B cell (primary cell): Measurements from ENCODE around the gene PHLPP1. TPM values are rescaled to one million over a fixed set of nuclear protein-coding genes. Genes with fewer than 3 reads are reported as not detected.

ENCODE experiments used
- ATAC-seq: fragments of 200-7000 bp; cut with Tn5 transposase; one replicate; pipeline ENCODE4 v1.10.0; 2021; ENCODE audit warnings: low read depth, mild to moderate bottlenecking, moderate number of reproducible peaks, moderate library complexity
- CTCF ChIA-PET: fragments of 350-600 bp; sonication (Branson Sonifier 250); formaldehyde crosslinking; loops from one replicate; lab custom pipeline; 2021; ENCODE audit warnings: antibody characterized with exemption, inconsistent platforms; lab: Charles Lee
- POLR2A ChIA-PET: fragments of 350-600 bp; sonication (Branson Sonifier 250); formaldehyde crosslinking; loops from one replicate; lab custom pipeline; 2021; ENCODE audit warnings: antibody characterized with exemption; lab: Charles Lee
- DNase-seq: peaks from one replicate; pipeline ENCODE4 v3.0.0; 2013
- H2AFZ ChIP-seq: 2 replicates; pipeline ENCODE4 v1.6.1; 2012; ENCODE audit warnings: mild to moderate bottlenecking, low read depth, low read length; ENCODE audit not compliant: insufficient read depth, poor library complexity, severe bottlenecking
- H3K27ac ChIP-seq, 2 donors: 1 replicate in 1 of 2; 2 replicates in 1 of 2; pipeline ENCODE4 v1.5.1; 2012 to 2013; ENCODE audit warnings: low read length in 2 of 2, mild to moderate bottlenecking in 2 of 2, moderate library complexity in 1 of 2
- H3K27me3 ChIP-seq, 4 experiments: fragments of 200-600 bp in 1 of 4; sonication (generic) in 1 of 4; replicated peaks in 1 of 4; 1 replicate in 2 of 4; 2 replicates in 2 of 4; pipeline versions ENCODE4 v1.6.1 to v1.7.0; 2013 to 2016; ENCODE audit warnings: low read length in 3 of 4, mild to moderate bottlenecking in 2 of 4, mixed read lengths in 1 of 4, moderate library complexity in 1 of 4; ENCODE audit not compliant: insufficient read depth in 4 of 4, control insufficient read depth in 3 of 4; ENCODE audit errors: control extremely low read depth in 1 of 4
- H3K36me3 ChIP-seq, 2 experiments: replicated peaks in 1 of 2; 1 replicate in 1 of 2; 2 replicates in 1 of 2; pipeline versions ENCODE4 v1.6.1 to v1.7.1; 2013; ENCODE audit warnings: low read length in 1 of 2; ENCODE audit not compliant: insufficient read depth in 2 of 2, control insufficient read depth in 1 of 2; ENCODE audit errors: control extremely low read depth in 1 of 2, extremely low read depth in 1 of 2
- H3K4me1 ChIP-seq, 2 donors: fragments of 200-600 bp in 1 of 2; sonication (generic) in 1 of 2; 1 replicate in 1 of 2; 2 replicates in 1 of 2; pipeline versions ENCODE4 v1.5.1 to v1.6.1; 2013 to 2017; ENCODE audit warnings: low read length in 2 of 2; ENCODE audit not compliant: control insufficient read depth in 2 of 2, insufficient read depth in 2 of 2
- H3K4me2 ChIP-seq: replicated peaks from 2 replicates; pipeline ENCODE3; 2012; ENCODE audit warnings: mild to moderate bottlenecking, low read depth, low read length; ENCODE audit not compliant: poor library complexity, severe bottlenecking
- H3K4me3 ChIP-seq, 5 experiments: fragments of 200-600 bp in 1 of 5; sonication (generic) in 1 of 5; 1 replicate in 3 of 5; 2 replicates in 2 of 5; pipeline versions ENCODE4 v1.5.1 to v1.7.0; 2011 to 2016; ENCODE audit warnings: low read length in 4 of 5, mild to moderate bottlenecking in 4 of 5, low read depth in 2 of 5, control low read depth in 1 of 5, moderate library complexity in 1 of 5; ENCODE audit not compliant: insufficient read depth in 1 of 5; ENCODE audit errors: control extremely low read depth in 1 of 5, extremely low read depth in 1 of 5
- H3K79me2 ChIP-seq: fragments of 200-600 bp; sonication (generic); one replicate; pipeline ENCODE4 v1.6.0; 2016; ENCODE audit warnings: low read length; ENCODE audit not compliant: control insufficient read depth, insufficient read depth
- H3K9ac ChIP-seq: fragments of 200-600 bp; sonication (generic); 2 replicates; pipeline ENCODE4 v1.6.1; 2017; ENCODE audit warnings: mild to moderate bottlenecking, low read length, moderate library complexity
- H3K9me3 ChIP-seq, 3 donors: one replicate each; pipeline versions ENCODE4 v1.6.1 to v1.7.1; 2013; ENCODE audit warnings: low read length in 2 of 3; ENCODE audit not compliant: control insufficient read depth in 2 of 3, insufficient read depth in 1 of 3; ENCODE audit errors: control extremely low read depth in 1 of 3
- H4K20me1 ChIP-seq: 2 replicates; pipeline ENCODE4 v1.6.0; 2012; ENCODE audit warnings: mild to moderate bottlenecking, low read length; ENCODE audit not compliant: insufficient read depth, control insufficient read depth, poor library complexity, severe bottlenecking
- H3K27ac Mint-ChIP-seq: one replicate; pipeline ENCODE4 v1.8.0; 2021; ENCODE audit warnings: mixed read lengths
- H3K27me3 Mint-ChIP-seq: one replicate; pipeline ENCODE4 v1.8.0; 2021; ENCODE audit warnings: mixed read lengths
- H3K4me1 Mint-ChIP-seq: one replicate; pipeline ENCODE4 v1.8.0; 2021; ENCODE audit warnings: mixed read lengths
- H3K4me3 Mint-ChIP-seq: one replicate; pipeline ENCODE4 v1.8.0; 2021; ENCODE audit warnings: mixed read lengths
- H3K9me3 Mint-ChIP-seq: one replicate; pipeline ENCODE4 v1.8.0; 2022; ENCODE audit warnings: mixed read lengths; ENCODE audit not compliant: insufficient read depth
- EZH2 ChIP-seq: IDR thresholded peaks from 2 replicates; pipeline ENCODE4 v1.6.1; 2012; ENCODE audit warnings: borderline replicate concordance, low read depth, mild to moderate bottlenecking, moderate library complexity, low read length; ENCODE audit not compliant: insufficient read depth, poor library complexity, severe bottlenecking
- WGBS: methylation state at CpG from one replicate; pipeline ENCODE4 v1.1.5; 2013; ENCODE audit warnings: missing lambda C conversion rate; ENCODE audit not compliant: insufficient coverage; 5-methylcytosine and 5-hydroxymethylcytosine counted together
- intact Hi-C: fragments of 100-400 bp; cut with micrococcal nuclease; formaldehyde crosslinking; loops from one replicate; pipeline ENCODE4 v1.10.0; 2022
- polyA plus RNA-seq: library from polyadenylated mRNA; depleted of rRNA; stranded (reverse); fragments of >200 nt; gene quantifications from 2 replicates; pipeline ENCODE4 v1.2.3, GENCODE V29; 2012
- total RNA-seq, 2 donors: library from RNA; stranded (reverse); fragments of 120-200 nt in 1 of 2; gene quantifications; 1 replicate in 1 of 2; 2 replicates in 1 of 2; pipeline versions ENCODE4 v1.2.3 to v1.2.4, GENCODE V29; 2013 to 2022
- TF ChIP-seq, protein P1 (sequence below): fragments of 200-600 bp; IDR thresholded peaks from one replicate; pipeline ENCODE4 v1.8.0; 2022; ENCODE audit warnings: antibody characterized with exemption, mild to moderate bottlenecking

Gene PHLPP1
- total and polyA plus RNA-seq, 2 donors (not counting 1 experiment from before 2014, with no cell fraction given) = 3.0 to 20.7 TPM

DNA sequence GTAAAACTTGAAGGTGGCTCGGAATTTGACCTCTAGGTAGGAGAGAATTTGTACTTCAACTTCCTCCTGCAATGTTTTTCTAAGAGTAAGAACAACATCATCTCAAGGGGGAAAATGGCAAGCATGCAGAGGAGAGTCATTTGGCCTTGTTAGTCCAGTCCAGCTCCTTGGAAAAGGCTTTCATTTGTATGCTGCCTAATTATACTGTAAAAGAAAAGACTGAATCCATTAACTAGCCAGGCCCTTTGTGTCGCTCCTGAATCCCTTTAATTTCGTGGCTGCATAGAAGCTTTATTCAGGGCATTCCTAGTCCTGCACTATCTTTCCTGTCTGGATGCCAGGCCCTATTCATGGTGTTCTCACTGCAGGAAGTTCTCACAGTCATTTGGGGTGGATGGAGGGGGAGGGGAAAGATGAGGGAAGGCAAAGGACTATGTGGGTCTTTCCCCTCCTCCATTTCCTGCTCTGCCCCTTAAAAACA lies 36.0 kb downstream of the PHLPP1 start:
- H3K79me2 ChIP-seq = peaks cover 56% of the 10 kb centered on the region
- H3K9ac ChIP-seq = no peak overlapping the region
- Mint-ChIP-seq H3K9me3 (no peaks in the 10 kb centered on the region), H3K4me3 (no peak overlapping the region), H3K27ac (no peak overlapping the region), H3K4me1 (peaks cover 18% of the 10 kb centered on the region), H3K27me3 (no peaks in the 10 kb centered on the region)
- no peaks in the 10 kb centered on the region for H3K36me3 ChIP-seq
- no peaks in the 10 kb centered on the region for H3K27me3 ChIP-seq
- intact Hi-C loops = no loop called here
- H2AFZ ChIP-seq = no peak overlapping the region
- ChIA-PET CTCF (interaction anchor here (0.6 kb wide), 1 partner anchor 229 kb away, joined by 3 read pairs; no protein-coding TSS in a partner anchor), POLR2A (no interaction called here)
- peaks cover 4 to 9% of the 10 kb centered on the region in 2 donors for H3K4me1 ChIP-seq
- ATAC-seq (no peak), DNase-seq (no peak)
- no peaks in the 10 kb centered on the region for H4K20me1 ChIP-seq
- TF ChIP-seq EZH2 = no peak
- TF ChIP-seq, protein P1, sequence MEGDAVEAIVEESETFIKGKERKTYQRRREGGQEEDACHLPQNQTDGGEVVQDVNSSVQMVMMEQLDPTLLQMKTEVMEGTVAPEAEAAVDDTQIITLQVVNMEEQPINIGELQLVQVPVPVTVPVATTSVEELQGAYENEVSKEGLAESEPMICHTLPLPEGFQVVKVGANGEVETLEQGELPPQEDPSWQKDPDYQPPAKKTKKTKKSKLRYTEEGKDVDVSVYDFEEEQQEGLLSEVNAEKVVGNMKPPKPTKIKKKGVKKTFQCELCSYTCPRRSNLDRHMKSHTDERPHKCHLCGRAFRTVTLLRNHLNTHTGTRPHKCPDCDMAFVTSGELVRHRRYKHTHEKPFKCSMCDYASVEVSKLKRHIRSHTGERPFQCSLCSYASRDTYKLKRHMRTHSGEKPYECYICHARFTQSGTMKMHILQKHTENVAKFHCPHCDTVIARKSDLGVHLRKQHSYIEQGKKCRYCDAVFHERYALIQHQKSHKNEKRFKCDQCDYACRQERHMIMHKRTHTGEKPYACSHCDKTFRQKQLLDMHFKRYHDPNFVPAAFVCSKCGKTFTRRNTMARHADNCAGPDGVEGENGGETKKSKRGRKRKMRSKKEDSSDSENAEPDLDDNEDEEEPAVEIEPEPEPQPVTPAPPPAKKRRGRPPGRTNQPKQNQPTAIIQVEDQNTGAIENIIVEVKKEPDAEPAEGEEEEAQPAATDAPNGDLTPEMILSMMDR = no peak
- no peak overlapping the region for H3K27ac ChIP-seq
- no peaks in the 10 kb centered on the region for H3K9me3 ChIP-seq
- H3K4me2 ChIP-seq = no peak overlapping the region
- 81% methylated on average over 2 of the region's 3 CpGs for WGBS
- H3K4me3 ChIP-seq = no peak overlapping the region

DNA sequence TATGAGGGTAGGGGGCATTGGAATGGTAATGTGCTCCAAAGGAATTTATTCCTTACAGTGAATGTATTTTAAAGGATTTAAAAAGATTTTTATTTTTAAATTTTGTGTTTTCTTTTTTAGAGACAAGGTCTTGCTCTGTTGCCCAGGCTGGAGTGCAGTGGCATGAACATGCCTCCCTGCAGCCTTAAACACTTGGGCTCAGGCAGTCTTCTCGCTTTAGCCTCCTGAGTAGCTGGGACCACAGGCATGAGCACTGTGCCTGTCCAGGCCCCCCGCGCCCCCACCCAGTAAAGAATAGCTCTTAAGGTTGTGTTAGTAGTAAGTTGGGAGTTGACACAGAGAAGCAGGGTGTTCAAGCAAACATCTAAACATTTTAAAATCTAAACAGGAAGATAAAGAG lies 36.6 kb downstream of the PHLPP1 start:
- Histone ChIP-seq H3K9me3 (no peaks in the 10 kb centered on the region), H3K79me2 (peaks cover 54% of the 10 kb centered on the region), H3K27ac (no peak overlapping the region), H3K27me3 (no peaks in the 10 kb centered on the region), H2AFZ (no peak overlapping the region), H3K4me1 (peaks cover 4 to 9% of the 10 kb centered on the region in 2 donors), H3K36me3 (no peaks in the 10 kb centered on the region), H4K20me1 (no peaks in the 10 kb centered on the region), H3K4me2 (no peak overlapping the region), H3K4me3 (no peak overlapping the region), H3K9ac (no peak overlapping the region)
- Mint-ChIP-seq H3K4me1 (peaks cover 18% of the 10 kb centered on the region), H3K9me3 (no peaks in the 10 kb centered on the region), H3K4me3 (no peak overlapping the region), H3K27ac (no peak overlapping the region), H3K27me3 (no peaks in the 10 kb centered on the region)
- ChIA-PET POLR2A (no interaction called here), CTCF (no interaction called here)
- intact Hi-C loops = no loop called here
- WGBS = 71% methylated on average over 1 of the region's 3 CpGs
- TF ChIP-seq, protein P1 = no peak
- TF ChIP-seq EZH2 = no peak
- DNase-seq (no peak), ATAC-seq (no peak)
